Peyer's patch (tissue), 4 donors: ENCODE results near the gene FBLN1. TPM values are rescaled to one million over a fixed set of nuclear protein-coding genes. Genes with fewer than 3 reads are reported as not detected.

Source experiments
- DNase-seq, 3 donors: peaks; one replicate each; pipeline ENCODE4 v3.0.0-alpha.2; 2017 to 2019
- H3K27ac ChIP-seq, 4 donors: fragments of 200-600 bp; sonication (generic); one replicate each; pipeline ENCODE4 v1.5.1; 2016 to 2019
- H3K27me3 ChIP-seq, 2 donors: fragments of 200-600 bp; sonication (generic); one replicate each; pipeline ENCODE4 v1.5.1; 2019
- H3K36me3 ChIP-seq, 3 donors: fragments of 200-600 bp; sonication (generic); one replicate each; pipeline ENCODE4 v1.5.1; 2016 to 2019
- H3K4me1 ChIP-seq, 4 donors: fragments of 200-600 bp; sonication (generic); one replicate each; pipeline ENCODE4 v1.5.1; 2016 to 2019
- H3K4me3 ChIP-seq, 4 donors: fragments of 200-600 bp; sonication (generic); 1 replicate in 3 of 4; 2 replicates in 1 of 4; pipeline ENCODE4 v1.5.1; 2016 to 2019; ENCODE audit warnings: mild to moderate bottlenecking in 1 of 4
- H3K9me3 ChIP-seq, 4 donors: fragments of 200-600 bp; sonication (generic); one replicate each; pipeline ENCODE4 v1.5.1; 2016 to 2019; ENCODE audit warnings: mild to moderate bottlenecking in 1 of 4
- CTCF ChIP-seq, 6 experiments: fragments of 450-650 bp in 4 of 6; fragments of 200-600 bp in 2 of 6; sonication (generic) in 1 of 6; IDR thresholded peaks; one replicate each; pipeline ENCODE4 v1.5.1; 2017 to 2019; ENCODE audit warnings: antibody characterized with exemption in 6 of 6, mild to moderate bottlenecking in 3 of 6, moderate library complexity in 1 of 6
- POLR2A ChIP-seq, 2 donors: fragments of 450-650 bp; IDR thresholded peaks; one replicate each; pipeline ENCODE4 v1.5.1; 2017; ENCODE audit warnings: antibody characterized with exemption in 2 of 2, mild to moderate bottlenecking in 2 of 2, moderate library complexity in 2 of 2
- total RNA-seq, 4 donors: library from RNA; depleted of rRNA; stranded (reverse); fragments of >200 nt; gene quantifications; one replicate each; pipeline ENCODE4 v1.1.0, GENCODE V29; 2016

Gene FBLN1
- total RNA-seq, 4 donors from 2014 or later = 29.8 to 162 (median 136) TPM

GRCh38 chr22:45478108-45478771 is 24.4 kb upstream of the FBLN1 start:
- Histone ChIP-seq H3K4me1 (no peaks in the 10 kb centered on the region), H3K4me3 (no peak overlapping the region), H3K9me3 (no peaks in the 10 kb centered on the region), H3K36me3 (no peaks in the 10 kb centered on the region), H3K27ac (no peak overlapping the region), H3K27me3 (no peaks in the 10 kb centered on the region)
- no peak for DNase-seq
- no peak for TF ChIP-seq POLR2A (IDR thresholded peaks at IDR 0.05)
- no peak for TF ChIP-seq CTCF (IDR thresholded peaks at IDR 0.05)

- Histone ChIP-seq H3K36me3 (no peaks in the 10 kb centered on the region), H3K27ac (no peak overlapping the region), H3K27me3 (no peaks in the 10 kb centered on the region), H3K9me3 (no peaks in the 10 kb centered on the region), H3K4me1 (no peaks in the 10 kb centered on the region), H3K4me3 (no peak overlapping the region)
- DNase-seq = no peak
- no peak for TF ChIP-seq CTCF (IDR thresholded peaks at IDR 0.05)
- TF ChIP-seq POLR2A (IDR thresholded peaks at IDR 0.05) = no peak
These were observed 22.0 kb upstream of the FBLN1 start for GRCh38 chr22:45480717-45481116.

GRCh38 chr22:45481661-45482060 is 21.0 kb upstream of the FBLN1 start:
- H3K36me3 ChIP-seq = no peaks in the 10 kb centered on the region
- H3K27ac ChIP-seq = no peak overlapping the region
- no peaks in the 10 kb centered on the region for H3K9me3 ChIP-seq
- no peak for DNase-seq
- no peaks in the 10 kb centered on the region for H3K4me1 ChIP-seq
- no peak overlapping the region for H3K4me3 ChIP-seq
- TF ChIP-seq CTCF (IDR thresholded peaks at IDR 0.05) = no peak
- TF ChIP-seq POLR2A (IDR thresholded peaks at IDR 0.05) = no peak
- no peaks in the 10 kb centered on the region for H3K27me3 ChIP-seq

GRCh38 chr22:45482169-45482568 is 20.5 kb upstream of the FBLN1 start:
- no peaks in the 10 kb centered on the region for H3K27me3 ChIP-seq
- H3K4me1 ChIP-seq = no peaks in the 10 kb centered on the region
- no peak overlapping the region for H3K4me3 ChIP-seq
- no peaks in the 10 kb centered on the region for H3K36me3 ChIP-seq
- no peaks in the 10 kb centered on the region for H3K9me3 ChIP-seq
- H3K27ac ChIP-seq = no peak overlapping the region
- TF ChIP-seq CTCF (IDR thresholded peaks at IDR 0.05) (no peak), POLR2A (IDR thresholded peaks at IDR 0.05) (no peak)
- no peak for DNase-seq

GRCh38 chr22:45483319-45483718 is 19.4 kb upstream of the FBLN1 start:
- H3K36me3 ChIP-seq = no peaks in the 10 kb centered on the region

More at GRCh38 chr22:45483319-45483718, 19.4 kb upstream of the FBLN1 start:
- H3K27ac ChIP-seq = no peak overlapping the region
- H3K27me3 ChIP-seq = no peaks in the 10 kb centered on the region
- H3K4me1 ChIP-seq = no peaks in the 10 kb centered on the region
- no peaks in the 10 kb centered on the region for H3K9me3 ChIP-seq
- no peak for DNase-seq
- H3K4me3 ChIP-seq = no peak overlapping the region
- TF ChIP-seq POLR2A (IDR thresholded peaks at IDR 0.05) (no peak), CTCF (IDR thresholded peaks at IDR 0.05) (no peak)
